Left forelimb (tissue), 1 donor: Measurements from ENCODE around the gene NUBPL.
"Not testable (repeated sequence)": the region's sequence is repeated elsewhere in the genome, so short reads cannot be mapped to it uniquely, and the experiment has no call there.

Source experiments
- DNase-seq: peaks from one replicate; pipeline ENCODE4 v3.0.0-alpha.2; 2018; ENCODE audit warnings: low spot score

Gene NUBPL

GRCh38 chr14:31745741-31746140 is 184.5 kb downstream of the NUBPL start:
- no peak for DNase-seq

GRCh38 chr14:31746326-31746725 is 185.1 kb downstream of the NUBPL start:
- no peak for DNase-seq

- DNase-seq, result no peak
These were observed 188.1 kb downstream of the NUBPL start for GRCh38 chr14:31749275-31749674.

- not testable (repeated sequence) for DNase-seq
These were observed 189.8 kb downstream of the NUBPL start for GRCh38 chr14:31751047-31751446.

GRCh38 chr14:31752867-31753661 is 191.9 kb downstream of the NUBPL start:
- DNase-seq, result no peak

- DNase-seq, result no peak
These were observed 197.7 kb downstream of the NUBPL start for GRCh38 chr14:31758941-31759340.

- no peak for DNase-seq
These were observed 199.1 kb downstream of the NUBPL start for GRCh38 chr14:31760277-31760676.

GRCh38 chr14:31761325-31761724 is 200.1 kb downstream of the NUBPL start:
- DNase-seq, result no peak

- no peak for DNase-seq
These were observed 201.8 kb downstream of the NUBPL start for GRCh38 chr14:31763041-31763440.

- no peak for DNase-seq
These were observed 205.2 kb downstream of the NUBPL start for GRCh38 chr14:31766315-31766892.

- DNase-seq, result no peak
These were observed 207.2 kb downstream of the NUBPL start for GRCh38 chr14:31768355-31768754.

GRCh38 chr14:31770271-31770670 is 209.1 kb downstream of the NUBPL start:
- no peak for DNase-seq

- no peak for DNase-seq
These were observed 213.4 kb downstream of the NUBPL start for GRCh38 chr14:31774567-31774966.

GRCh38 chr14:31777312-31777711 is 216.1 kb downstream of the NUBPL start:
- no peak for DNase-seq

GRCh38 chr14:31781578-31781977 is 220.4 kb downstream of the NUBPL start:
- no peak for DNase-seq

GRCh38 chr14:31785574-31785973 is 224.4 kb downstream of the NUBPL start:
- DNase-seq, result no peak

GRCh38 chr14:31787377-31787776 is 226.2 kb downstream of the NUBPL start:
- DNase-seq, result no peak

GRCh38 chr14:31788340-31788739 is 227.1 kb downstream of the NUBPL start:
- DNase-seq, result no peak

GRCh38 chr14:31792726-31793125 is 231.5 kb downstream of the NUBPL start:
- DNase-seq, result no peak

- not testable (repeated sequence) for DNase-seq
These were observed 236.7 kb downstream of the NUBPL start for GRCh38 chr14:31797946-31798345.

GRCh38 chr14:31802838-31803237 is 241.6 kb downstream of the NUBPL start:
- no peak for DNase-seq

GRCh38 chr14:31806249-31806648 is 245.0 kb downstream of the NUBPL start:
- DNase-seq, result no peak

GRCh38 chr14:31811693-31812628 is 250.8 kb downstream of the NUBPL start:
- not testable (repeated sequence) for DNase-seq
